Measurements from ENCODE around the gene NFE2L2.
A peak's percentile ranks its signal among the peaks of the same experiment; 100 is the strongest.

The NFE2L2 gene

GRCh38 chr2:177255227-177255601, 9.3 kb downstream of the NFE2L2 start:
- TF ChIP-seq ZC3H10 (CRISPR knock-in tag; IDR thresholded peaks at IDR 0.05) (no peak), SNAI2 (CRISPR knock-in tag; IDR thresholded peaks at IDR 0.05) (no peak), ARNTL (CRISPR knock-in tag; IDR thresholded peaks at IDR 0.05; ENCODE audit: borderline replicate concordance, low read depth) (no peak), RARB (CRISPR knock-in tag; IDR thresholded peaks at IDR 0.05) (no peak), CSDC2 (CRISPR knock-in tag; IDR thresholded peaks at IDR 0.05) (no peak), CREB5 (CRISPR knock-in tag; IDR thresholded peaks at IDR 0.05; ENCODE audit: low read depth) (no peak), ESRRG (CRISPR knock-in tag; IDR thresholded peaks at IDR 0.05) (no peak), ZNF8 (CRISPR knock-in tag; IDR thresholded peaks at IDR 0.05) (no peak), ZFP30 (CRISPR knock-in tag; IDR thresholded peaks at IDR 0.05) (no peak), ZFP3 (CRISPR knock-in tag; IDR thresholded peaks at IDR 0.05) (no peak)
- TF ChIP-seq, protein P1, sequence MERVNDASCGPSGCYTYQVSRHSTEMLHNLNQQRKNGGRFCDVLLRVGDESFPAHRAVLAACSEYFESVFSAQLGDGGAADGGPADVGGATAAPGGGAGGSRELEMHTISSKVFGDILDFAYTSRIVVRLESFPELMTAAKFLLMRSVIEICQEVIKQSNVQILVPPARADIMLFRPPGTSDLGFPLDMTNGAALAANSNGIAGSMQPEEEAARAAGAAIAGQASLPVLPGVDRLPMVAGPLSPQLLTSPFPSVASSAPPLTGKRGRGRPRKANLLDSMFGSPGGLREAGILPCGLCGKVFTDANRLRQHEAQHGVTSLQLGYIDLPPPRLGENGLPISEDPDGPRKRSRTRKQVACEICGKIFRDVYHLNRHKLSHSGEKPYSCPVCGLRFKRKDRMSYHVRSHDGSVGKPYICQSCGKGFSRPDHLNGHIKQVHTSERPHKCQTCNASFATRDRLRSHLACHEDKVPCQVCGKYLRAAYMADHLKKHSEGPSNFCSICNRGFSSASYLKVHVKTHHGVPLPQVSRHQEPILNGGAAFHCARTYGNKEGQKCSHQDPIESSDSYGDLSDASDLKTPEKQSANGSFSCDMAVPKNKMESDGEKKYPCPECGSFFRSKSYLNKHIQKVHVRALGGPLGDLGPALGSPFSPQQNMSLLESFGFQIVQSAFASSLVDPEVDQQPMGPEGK (CRISPR knock-in tag; IDR thresholded peaks at IDR 0.05; ENCODE audit: borderline replicate concordance), result no peak
- TF ChIP-seq, protein P2, sequence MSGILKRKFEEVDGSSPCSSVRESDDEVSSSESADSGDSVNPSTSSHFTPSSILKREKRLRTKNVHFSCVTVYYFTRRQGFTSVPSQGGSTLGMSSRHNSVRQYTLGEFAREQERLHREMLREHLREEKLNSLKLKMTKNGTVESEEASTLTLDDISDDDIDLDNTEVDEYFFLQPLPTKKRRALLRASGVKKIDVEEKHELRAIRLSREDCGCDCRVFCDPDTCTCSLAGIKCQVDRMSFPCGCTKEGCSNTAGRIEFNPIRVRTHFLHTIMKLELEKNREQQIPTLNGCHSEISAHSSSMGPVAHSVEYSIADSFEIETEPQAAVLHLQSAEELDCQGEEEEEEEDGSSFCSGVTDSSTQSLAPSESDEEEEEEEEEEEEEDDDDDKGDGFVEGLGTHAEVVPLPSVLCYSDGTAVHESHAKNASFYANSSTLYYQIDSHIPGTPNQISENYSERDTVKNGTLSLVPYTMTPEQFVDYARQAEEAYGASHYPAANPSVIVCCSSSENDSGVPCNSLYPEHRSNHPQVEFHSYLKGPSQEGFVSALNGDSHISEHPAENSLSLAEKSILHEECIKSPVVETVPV (CRISPR knock-in tag; IDR thresholded peaks at IDR 0.05), result no peak
- peak; percentile 24 for ATAC-seq

DNA sequence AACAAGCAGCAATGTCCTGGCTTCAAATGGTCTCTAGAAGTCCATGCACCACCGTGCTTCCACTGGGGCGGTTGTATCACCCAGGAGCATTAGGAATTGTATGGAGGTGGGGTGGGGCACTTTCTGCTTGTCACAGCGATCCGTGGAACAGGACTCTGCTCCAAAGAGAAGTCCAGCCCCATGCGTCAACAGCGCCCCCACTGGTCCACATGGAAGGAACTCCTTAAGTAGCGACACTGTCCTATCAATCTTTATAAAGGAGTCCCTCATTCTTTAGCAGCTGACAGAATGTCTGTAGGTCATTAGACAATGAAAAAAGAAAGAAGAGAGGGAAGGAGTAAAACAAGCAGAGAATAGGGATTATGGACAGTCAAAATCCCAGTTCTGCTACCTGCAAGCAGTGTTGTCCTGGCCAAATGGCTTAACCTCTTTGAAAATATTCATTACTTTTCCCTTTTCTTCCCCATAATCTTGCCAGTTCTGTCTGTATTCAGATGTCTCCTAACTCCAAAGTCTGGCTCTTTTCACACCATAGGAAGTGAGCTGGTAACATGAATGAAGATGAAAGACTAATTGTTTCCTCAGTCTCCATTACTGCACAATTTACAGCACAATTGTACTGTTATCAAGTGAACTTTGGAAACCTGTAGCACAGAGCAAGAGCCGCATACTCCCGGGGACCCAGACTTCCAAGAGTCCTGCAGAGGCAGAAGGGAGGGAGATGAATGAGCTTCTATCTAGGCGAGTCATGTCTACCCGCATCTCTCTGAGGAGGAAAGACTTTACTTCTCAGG, 9.9 kb downstream of the NFE2L2 start:
- ATAC-seq, result peak; percentile 64
- TF ChIP-seq ZNF70 (CRISPR knock-in tag; IDR thresholded peaks at IDR 0.05) (peak; percentile 60; the same call in 1 of the 2 replicates), GLIS3 (CRISPR knock-in tag; IDR thresholded peaks at IDR 0.05) (no peak)

- ATAC-seq, result no peak
- TF ChIP-seq ISL1 (CRISPR knock-in tag; IDR thresholded peaks at IDR 0.05) (no peak), ZFP30 (CRISPR knock-in tag; IDR thresholded peaks at IDR 0.05) (no peak), ZFP3 (CRISPR knock-in tag; IDR thresholded peaks at IDR 0.05) (no peak), ARNTL (CRISPR knock-in tag; IDR thresholded peaks at IDR 0.05; ENCODE audit: borderline replicate concordance, low read depth) (no peak), BACH2 (CRISPR knock-in tag; IDR thresholded peaks at IDR 0.05; ENCODE audit: borderline replicate concordance) (no peak), ZNF565 (CRISPR knock-in tag; conservative IDR thresholded peaks at IDR 0.05; ENCODE audit: low read depth) (no peak), TSHZ2 (CRISPR knock-in tag; IDR thresholded peaks at IDR 0.05) (no peak), ESRRG (CRISPR knock-in tag; IDR thresholded peaks at IDR 0.05) (no peak), SNAI2 (CRISPR knock-in tag; IDR thresholded peaks at IDR 0.05) (no peak), TCF4 (CRISPR knock-in tag; IDR thresholded peaks at IDR 0.05; ENCODE audit: borderline replicate concordance) (no peak), ZC3H10 (CRISPR knock-in tag; IDR thresholded peaks at IDR 0.05) (no peak), RARB (CRISPR knock-in tag; IDR thresholded peaks at IDR 0.05) (no peak), GLIS3 (CRISPR knock-in tag; IDR thresholded peaks at IDR 0.05) (no peak), TOX (CRISPR knock-in tag; IDR thresholded peaks at IDR 0.05; ENCODE audit: borderline replicate concordance) (no peak)
- TF ChIP-seq, protein P1 (CRISPR knock-in tag; IDR thresholded peaks at IDR 0.05; ENCODE audit: borderline replicate concordance), result no peak
Measured at GRCh38 chr2:177253704-177254103, 10.8 kb downstream of the NFE2L2 start.

Data from SK-N-SH treated with all-trans-retinoic acid at 6 μM for 48 hours (cell line).